Inflammatory macrophage (primary cell): ENCODE data around the gene SCOC.

Source experiments
- DNase-seq, 2 donors: peaks; one replicate each; pipeline ENCODE4 v3.0.0-alpha.2; 2020 to 2022
- total RNA-seq, 18 experiments: gene quantifications; one replicate each; lab custom pipeline; 2026; ENCODE audit warnings: mixed read lengths in 6 of 18, inconsistent platforms in 2 of 18; lab: John Stamatoyannopoulos, UW

The SCOC gene
- total RNA-seq = 23.5 to 118 (median 59.5) reads per million in 18 experiments

DNA sequence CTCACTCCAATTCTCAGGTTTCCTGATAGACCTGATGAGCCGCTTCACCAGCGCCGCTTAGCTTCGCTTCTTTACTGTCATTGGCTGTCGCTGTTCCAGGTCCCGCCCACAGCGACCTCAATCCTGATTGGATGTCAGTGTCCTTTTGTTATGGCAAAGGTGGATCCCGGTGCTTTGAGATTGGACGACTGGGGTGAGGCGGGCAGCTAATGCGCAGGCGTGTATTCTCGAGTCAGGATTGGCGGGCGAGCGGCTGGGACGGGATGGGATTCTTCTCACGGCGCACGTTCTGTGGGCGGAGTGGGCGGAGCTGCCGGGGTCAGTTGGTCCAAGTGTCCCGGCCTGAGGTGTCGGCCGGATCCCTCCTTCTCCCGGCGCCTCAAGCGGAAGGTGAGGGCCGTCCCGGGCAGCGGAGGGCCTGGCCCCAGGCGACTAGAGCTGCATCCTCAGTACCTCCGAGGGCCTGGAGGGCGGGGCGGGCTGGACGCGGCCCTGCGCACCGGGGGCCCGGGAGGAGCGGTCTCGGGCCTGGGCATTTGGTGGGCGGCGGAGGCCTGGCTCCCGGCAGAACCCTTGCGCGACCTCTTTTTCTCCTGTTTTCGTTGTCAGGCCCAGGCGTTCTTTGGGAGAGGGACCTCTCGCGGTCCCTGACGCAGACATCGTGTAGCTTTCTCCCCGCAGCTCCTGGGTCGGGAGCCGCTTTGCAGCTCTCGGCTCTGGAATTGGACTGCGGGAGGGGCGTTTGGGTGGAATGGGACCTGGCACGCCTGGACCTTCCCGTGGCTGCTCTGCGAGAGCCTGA lies at the start of gene SCOC:
TSS of gene SCOC (plus strand) at position 319 of the 802 bp plus-strand sequence. CDS start 5,525 bp downstream, outside the sequence.
- DNase-seq = peak; percentile 99 to 100

DNA sequence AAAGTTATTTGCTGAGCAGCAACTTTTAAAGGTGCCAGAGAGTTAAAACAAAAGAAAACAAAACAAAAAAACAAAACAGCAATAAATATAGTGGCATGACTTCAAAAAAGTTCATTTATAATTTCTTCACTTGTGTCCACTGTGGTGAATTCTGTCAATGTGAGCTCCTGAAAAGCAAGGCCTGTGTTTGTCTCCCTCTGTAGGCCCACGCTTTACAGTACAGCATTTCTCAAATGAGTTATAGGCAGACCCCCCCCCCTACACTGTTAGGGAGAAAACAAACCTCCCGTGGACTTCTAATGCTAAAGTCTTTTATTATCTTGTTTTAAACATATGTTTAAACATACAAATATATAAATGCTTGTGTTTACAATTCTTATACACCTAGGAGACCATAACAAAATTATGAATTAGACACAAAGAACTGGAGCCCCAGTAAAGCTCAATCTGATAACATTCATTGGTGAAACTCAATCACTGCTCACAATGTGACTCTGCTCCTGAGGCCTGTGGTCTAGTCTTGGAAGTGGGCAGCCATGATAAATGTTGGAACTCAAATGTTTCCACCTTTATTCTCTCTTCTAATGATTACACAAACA lies 47.0 kb upstream of the SCOC start:
- peak; percentile 19 to 22 for DNase-seq

DNA sequence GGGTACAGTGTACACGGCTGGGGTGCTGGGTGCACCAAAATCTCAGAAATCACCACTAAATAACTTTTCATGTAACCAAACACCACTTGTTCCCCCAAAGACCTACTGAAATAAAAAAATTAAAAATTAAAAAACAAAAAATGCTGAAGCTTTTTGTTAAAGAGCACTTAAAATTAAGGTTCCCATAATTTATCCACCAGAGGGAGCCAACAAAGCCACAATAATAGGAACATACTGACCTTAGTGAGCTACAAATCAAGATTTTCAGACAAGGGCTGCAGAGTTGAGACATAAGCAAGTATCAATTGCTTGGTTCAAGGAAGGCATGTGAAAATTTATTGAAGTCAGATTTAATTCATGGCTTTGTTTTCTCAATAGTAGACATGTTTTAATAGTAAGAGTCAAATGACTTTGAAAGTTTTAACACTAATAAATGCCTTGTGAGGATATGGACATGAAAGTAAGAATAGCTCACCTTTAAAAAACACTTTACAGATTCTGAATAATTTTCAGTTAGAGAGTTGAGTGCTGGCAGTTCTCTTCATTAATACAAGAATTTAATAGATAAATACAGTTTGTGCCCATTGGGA lies 43.0 kb upstream of the SCOC start:
- DNase-seq = peak; percentile 19 to 41

DNA sequence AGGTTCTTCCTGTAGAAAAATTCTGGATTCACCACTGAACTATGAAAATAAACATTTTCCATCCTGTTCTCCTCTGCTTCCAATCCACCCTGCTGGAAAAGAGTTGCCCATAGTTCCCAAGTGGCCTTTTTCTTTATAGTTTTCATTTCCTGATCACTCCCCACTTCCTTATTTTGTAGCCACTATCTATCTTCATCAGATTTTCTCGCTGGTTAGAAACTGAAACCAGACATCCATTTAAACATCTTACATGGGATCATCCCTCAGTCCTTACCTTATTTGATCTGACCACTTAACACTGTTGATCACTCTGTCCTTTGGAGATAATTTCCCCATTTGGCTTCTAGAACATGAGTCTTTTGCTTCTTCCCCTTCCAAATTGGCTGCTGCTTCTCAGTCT lies 42.2 kb upstream of the SCOC start:
- no peak for DNase-seq

DNA sequence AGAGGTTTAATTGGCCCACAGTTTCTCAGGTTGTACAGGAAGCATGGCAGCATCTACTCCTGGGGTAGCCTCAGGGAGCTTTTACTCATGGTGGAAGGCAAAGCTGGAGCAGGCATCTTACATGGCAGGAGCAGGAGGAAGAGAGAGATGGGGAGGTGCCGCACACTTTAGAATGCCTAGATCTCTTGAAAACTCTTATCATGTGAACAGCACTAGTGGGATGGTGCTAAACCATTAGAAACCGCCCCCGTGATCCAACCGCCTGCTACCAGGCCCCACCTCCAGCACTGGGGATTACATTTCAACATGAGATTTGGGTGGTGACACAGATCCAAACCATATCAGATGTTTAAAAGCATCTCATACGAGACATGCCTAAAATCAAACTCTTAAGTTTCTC lies 41.6 kb upstream of the SCOC start:
- no peak for DNase-seq

DNA sequence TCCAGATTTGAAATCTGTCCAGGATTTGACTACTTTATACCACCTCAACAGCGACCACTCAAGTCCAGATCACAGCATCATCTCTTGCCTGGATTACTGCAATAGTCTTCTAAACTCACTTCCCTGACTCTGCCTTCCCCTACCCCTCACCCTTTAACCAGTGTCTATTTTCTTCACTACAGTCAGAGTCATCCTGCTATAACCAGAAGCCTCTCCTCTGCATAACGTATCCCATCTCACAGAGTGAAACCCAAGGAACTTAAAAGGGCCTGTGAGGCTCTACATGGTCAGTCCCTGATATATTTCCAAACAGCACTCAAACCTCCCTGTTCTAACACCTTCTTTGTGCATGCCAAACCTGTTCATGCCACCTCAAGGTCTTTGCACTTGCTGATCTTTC lies 40.7 kb upstream of the SCOC start:
- no peak for DNase-seq

DNA sequence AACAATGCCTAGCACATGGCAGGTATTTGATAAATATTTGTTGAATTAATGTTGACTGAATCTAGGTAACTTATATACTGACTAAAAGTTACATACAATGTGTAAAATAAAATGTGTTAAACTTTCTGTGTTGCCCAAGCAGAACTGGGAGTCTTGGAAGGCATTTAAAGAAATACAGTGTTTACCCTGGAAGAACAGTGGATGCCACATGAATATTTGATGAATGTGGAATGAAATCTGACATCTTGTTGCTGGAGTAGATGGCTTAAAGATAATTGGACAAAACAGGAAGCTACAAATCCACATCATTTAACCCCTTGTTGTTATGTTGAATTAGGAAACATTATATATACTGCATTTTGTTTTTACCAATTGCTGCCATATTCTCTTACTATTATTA lies 39.9 kb upstream of the SCOC start:
- DNase-seq = no peak

DNA sequence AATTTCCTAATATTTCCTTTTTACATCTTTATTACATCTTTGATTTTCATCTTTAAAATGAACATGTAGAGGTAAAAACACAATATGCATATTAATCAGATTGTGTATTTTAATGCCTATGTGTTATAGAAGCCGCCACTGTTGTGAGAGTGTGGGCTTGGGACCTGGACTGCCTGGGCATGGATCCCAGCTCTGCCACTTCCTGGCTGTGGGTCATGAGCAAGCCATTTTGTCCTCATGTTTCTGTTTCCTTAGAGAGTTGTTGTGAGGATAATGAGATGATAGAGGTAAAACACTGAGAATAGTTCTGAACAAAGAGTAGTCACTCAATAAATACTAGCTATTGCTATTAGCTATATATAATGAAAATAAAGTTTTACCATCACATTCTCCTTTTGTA lies 38.4 kb upstream of the SCOC start:
- no peak for DNase-seq

DNA sequence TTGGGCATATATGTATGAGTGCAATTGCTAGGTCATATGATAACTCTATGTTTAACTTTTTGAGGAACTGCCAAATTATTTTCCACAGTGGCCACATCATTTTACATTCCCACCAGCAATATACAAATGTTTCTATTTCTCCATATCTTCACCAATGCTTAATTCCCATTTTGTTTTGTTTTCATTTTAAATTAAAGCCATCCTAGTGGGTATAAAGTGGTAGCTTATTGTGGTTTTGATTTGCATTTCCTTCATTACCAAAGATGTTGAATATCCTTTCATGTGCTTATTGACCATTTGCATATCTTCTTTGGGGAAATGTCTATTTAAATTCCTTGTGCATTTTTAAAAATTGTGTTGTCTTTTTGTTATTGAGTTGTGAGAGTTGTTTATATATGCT lies 36.7 kb upstream of the SCOC start:
- no peak for DNase-seq

DNA sequence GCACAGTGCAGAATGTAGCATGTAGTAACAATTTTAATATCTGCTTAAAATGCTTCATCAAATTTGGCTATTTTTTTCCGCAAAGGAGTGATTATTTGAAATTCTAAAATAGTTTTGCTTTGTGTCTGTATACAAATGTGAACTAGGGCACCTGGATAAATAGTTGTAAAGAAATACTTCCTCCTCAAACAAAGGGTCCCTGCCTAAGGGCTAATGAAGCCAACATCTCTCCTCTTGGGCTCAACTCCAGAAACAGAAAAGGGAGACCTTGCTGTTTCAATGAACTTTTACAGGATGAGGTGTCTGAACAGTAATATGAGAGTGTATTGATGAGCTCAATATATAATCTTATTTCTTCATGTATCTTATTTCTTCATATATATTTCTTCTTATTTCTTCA lies 30.8 kb upstream of the SCOC start:
- no peak for DNase-seq

DNA sequence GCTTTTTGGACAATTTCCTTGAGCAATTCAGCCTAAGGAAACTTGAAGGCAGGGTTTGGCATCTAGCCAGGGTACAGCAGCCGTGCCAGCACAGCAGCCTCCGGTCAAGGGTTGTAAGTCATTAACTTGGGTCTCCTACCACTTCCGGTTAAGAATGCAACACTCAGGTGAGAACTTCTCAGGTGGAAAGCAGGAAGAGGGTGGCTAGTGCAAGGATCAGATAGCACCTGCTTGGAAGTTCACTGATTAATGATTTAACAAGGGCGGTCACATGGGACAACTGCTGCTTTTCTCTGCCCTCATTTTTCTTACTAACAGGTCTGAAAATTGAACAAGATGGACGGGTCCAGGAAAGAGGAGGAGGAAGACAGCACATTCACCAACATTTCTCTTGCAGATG lies 30.1 kb upstream of the SCOC start:
- DNase-seq = no peak

DNA sequence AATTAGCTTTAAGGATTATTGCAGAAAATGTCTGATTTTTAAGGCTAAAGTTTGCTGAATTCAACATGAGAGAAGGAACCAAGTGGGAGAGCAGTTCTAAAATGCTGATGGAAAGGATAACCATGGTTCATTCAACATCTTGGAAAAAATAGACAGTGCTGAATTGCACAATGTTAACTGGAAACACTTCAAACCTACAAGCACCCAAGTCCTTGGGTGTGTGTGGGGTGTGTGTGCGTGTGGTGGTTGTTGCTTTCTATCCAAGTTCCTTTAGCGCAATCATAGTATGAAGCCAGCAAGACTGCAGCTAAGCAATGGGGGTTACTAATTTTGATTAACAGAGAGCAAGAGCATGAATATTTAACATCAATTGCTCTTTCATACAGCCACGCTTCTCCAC lies 29.3 kb upstream of the SCOC start:
- no peak for DNase-seq

DNA sequence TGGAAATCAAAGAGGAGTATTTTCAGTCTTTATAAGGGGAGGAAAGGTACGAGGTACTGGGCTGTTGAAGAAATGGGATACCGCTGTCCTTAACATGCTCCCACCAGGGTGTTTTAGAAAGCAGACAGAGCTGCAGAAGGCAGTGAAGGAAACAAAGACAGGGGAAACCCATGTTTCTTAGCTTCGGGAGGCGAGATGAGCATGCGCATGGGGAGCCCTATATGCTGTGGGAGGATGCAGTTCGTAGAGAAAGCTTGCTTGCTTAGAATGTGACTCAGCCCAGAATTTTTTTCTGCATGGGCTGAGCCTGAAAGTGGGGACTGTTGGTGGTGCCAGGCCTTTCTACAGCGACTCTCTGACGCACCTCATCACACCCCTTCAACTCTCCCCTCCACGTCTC lies 28.8 kb upstream of the SCOC start:
- DNase-seq = no peak

DNA sequence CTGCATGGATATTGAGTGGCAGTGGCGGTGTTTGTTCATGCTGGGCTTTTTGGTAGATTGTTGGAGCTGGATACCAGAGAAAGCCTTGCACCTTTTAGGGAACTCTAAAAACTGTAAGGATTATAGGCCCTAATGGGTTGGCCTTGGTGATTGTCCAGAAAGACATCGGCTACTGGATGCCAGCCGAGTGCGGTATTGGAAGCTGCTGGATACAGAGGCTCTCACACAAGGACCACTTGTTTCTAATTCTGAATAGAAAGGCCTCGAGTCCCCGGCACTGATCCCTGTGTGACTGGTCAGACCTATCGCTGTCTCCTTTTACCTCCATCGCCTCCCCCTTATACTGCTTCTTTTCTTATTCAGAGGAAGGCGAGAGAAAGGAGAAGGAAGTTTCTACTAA lies 27.3 kb upstream of the SCOC start:
- DNase-seq = no peak

DNA sequence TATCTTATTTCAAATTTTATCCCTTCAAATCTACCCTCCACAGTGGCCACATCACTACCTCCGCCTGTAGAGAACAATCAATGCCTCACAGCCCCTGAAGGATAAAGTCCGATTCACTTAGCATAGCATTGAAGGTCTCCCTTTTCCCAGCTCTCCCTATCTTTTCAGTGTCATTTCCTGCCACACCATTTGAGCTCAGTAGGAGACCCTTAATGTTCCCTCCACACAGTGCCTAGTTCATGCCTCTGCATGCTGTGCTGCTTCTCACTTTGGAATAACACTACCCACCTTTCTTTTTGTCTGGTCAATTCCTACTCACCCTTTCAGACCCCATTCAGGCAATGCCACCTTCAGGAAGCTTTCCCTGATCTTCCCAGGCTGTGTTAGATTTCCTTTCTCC lies 23.6 kb upstream of the SCOC start:
- no peak for DNase-seq

DNA sequence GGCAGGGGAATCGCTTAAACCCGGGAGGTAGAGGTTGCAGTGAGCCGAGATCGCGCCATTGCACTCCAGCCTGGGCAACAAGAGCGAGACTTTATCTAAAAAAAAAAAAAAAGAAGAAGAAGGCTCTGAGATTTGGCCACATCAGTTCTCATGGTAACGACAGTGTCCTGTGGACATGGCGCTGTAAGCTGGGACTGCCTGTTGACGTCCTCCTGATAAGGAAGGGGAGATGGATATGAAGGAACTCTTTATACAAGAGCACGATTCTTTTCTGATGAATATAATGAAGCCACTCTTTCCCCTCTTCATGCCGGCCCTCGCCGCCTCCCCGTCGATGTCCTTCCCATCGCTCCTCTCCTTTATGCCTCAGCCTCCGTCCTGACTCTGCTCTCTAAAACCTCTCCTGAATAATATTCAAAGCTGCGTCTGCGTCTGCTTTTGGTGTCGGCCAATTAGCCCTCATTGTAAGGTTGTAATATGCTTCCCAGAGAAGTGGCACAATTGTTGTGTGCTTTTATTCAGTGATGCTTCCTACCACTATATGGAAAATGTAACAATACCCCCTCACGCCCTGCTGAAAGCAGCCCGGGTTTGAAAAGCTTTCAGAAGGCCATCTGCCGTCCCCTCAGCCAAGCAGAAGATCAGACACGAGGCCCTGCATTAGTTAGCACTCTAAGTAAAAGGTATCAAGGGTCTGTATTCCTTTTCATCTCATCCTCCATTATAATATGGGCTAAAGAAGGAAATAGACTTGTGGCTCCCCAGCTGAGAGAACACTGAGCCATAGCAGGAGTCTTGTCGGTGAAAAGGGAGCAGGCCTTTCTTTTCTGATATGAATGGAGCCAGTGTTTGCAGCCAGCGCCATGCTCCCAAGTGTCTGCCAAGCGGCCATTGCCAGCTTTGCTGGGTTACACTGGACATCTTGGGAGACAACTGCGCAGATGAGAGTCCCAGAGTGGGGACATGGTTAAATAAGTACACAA lies 22.1 kb upstream of the SCOC start:
- no peak for DNase-seq

DNA sequence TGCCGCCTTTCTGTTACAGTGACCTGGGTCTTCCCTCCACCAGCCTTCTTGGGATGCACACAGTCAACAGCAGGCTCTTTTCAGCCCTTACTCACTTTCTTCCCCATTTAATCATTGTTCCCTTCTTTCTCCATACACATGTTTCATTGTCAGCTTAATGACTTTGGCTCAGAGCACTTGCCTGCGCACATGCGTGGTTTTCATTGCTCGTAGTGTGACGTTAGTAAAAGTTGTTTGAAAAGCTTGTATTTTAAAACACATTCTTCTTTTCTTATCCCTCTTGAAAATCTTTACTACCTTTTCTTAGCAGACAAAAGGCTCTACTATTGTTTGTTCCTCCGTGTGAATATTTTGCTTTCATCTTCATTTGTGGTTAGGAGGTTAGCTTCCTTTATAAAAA lies 19.7 kb upstream of the SCOC start:
- DNase-seq = no peak

DNA sequence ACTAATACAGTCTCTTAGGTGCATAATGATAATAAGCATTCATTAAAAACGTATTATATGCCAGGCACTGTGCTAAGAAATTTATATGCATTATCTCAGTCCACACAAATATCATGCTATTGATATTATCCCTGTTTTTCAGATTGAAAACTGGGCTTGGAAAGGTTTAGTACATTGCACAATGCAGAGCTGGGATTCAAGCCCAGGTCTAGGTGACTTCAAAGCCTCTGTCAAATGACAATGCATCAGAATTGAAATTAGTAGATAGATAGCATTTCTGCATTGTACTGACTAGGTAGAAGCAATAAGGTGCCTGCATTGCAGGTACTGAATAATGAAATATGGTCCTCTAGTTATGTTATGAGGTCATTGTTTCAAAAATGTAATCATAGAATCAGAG lies 18.2 kb upstream of the SCOC start:
- no peak for DNase-seq

DNA sequence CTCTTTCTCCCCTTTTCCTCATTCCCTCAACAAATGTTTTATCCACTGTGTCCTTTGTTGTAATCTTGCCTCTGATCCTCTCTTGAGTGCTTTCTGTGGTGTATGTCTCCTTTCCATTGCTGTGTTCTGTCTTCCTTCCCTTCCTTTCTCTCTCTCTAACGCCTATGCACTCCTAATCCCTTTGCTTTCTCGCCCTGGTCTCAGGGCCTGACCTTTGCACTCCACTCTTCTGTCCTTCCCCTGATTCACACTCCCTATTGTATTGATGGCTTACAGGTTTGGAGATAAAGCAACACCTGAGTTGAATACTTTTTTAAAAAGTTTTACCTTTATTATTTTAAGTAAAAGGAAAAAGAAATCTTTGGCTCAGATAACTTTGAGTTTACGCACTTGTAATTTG lies 15.6 kb upstream of the SCOC start:
- DNase-seq = no peak

DNA sequence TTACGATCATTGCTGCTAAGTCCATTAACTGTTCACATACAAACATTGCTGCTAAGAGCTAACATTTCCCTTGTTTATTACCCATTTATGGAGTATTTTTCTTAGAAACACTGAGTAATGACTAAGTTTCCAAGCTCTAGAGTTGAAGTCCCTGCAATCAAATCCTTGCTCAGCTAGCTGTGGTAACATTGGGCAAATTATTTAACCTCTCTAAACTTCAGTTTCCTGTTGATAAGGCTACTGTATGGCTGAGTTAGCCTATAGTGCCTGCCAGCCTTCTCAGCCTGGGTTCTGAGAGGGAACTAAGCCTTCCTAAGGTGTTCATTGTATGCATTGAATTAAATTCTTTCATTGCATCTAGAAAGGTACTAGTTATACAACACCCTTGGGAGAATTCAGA lies 15.2 kb upstream of the SCOC start:
- no peak for DNase-seq

DNA sequence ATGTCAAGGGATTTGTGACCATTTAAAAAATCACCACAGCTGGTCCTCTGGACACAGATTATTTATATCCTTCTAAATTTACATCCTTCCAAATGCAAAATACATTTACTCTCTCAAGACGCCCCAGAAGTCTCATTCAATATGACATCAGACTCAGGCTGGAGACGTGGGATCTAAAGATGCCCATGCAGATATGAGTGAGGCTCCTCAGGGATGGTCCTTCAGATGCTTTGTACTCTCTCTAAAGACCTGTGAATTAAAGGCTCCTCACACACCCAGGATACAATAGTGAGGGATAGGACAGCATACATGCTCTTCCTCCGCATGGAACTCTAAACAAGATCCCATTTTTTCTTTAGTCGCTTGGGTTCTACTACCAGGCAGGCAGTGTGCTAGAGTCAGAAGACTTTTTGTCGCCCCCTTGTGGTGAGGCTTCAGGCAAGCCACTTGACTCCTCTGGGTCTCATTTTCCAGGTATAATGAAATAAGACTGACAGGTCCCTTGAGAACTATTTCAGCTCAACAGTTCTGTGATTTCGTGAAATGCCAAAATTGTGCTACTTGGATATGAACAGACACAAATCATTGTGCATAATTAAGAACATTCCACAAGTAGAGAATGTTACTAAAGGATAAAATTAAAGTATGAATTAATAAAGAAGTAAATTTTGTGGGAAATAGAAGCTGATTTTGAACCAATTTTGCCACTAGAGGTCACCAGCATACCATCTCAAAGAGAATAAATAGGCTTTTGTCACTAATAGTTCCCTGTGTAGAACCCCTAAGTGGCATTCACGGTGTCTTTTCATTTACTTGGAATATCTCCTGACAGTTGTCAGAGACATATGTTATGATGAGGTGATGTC lies 13.7 kb upstream of the SCOC start:
- DNase-seq = peak; percentile 72 to 78

DNA sequence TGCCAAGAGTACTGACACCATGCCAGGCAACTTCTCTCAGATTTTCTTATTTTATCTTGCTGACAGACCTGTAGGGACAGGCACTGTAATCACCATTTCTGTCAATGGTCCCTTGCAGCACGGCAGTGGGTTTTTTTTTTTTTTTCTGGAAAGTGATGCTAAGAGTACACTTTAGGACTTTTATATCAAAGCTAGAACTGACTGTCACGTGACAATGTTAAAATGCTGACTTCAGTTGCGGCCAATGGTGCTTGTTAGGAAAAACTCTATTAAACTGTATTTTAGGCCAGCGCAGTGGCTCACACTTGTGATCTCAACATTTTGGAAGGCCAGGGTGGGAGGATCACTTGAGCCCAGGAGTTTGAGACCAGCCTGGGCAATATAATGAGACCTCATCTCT lies 12.3 kb upstream of the SCOC start:
- no peak for DNase-seq
